Measurements from ENCODE around the gene CIAPIN1.

Gene CIAPIN1

GRCh38 chr16:57413301-57413730, 33.9 kb downstream of the CIAPIN1 start:
- H3K4me3 ChIP-seq (ENCODE audit: low read depth, low read length) = no peak overlapping the region
- DNase-seq (ENCODE audit: low read depth) = no peak
- TF ChIP-seq, protein P1, sequence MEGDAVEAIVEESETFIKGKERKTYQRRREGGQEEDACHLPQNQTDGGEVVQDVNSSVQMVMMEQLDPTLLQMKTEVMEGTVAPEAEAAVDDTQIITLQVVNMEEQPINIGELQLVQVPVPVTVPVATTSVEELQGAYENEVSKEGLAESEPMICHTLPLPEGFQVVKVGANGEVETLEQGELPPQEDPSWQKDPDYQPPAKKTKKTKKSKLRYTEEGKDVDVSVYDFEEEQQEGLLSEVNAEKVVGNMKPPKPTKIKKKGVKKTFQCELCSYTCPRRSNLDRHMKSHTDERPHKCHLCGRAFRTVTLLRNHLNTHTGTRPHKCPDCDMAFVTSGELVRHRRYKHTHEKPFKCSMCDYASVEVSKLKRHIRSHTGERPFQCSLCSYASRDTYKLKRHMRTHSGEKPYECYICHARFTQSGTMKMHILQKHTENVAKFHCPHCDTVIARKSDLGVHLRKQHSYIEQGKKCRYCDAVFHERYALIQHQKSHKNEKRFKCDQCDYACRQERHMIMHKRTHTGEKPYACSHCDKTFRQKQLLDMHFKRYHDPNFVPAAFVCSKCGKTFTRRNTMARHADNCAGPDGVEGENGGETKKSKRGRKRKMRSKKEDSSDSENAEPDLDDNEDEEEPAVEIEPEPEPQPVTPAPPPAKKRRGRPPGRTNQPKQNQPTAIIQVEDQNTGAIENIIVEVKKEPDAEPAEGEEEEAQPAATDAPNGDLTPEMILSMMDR (IDR thresholded peaks at IDR 0.05; ENCODE audit: control insufficient read depth, extremely low read depth, insufficient read depth) = no peak

- no peak overlapping the region for H3K4me3 ChIP-seq (ENCODE audit: low read depth, low read length)
- no peak for DNase-seq (ENCODE audit: low read depth)
- TF ChIP-seq, protein P1 (IDR thresholded peaks at IDR 0.05; ENCODE audit: control insufficient read depth, extremely low read depth, insufficient read depth) = no peak
Measured at GRCh38 chr16:57412584-57412983, 34.6 kb downstream of the CIAPIN1 start.

GRCh38 chr16:57411362-57411976, 35.7 kb downstream of the CIAPIN1 start:
- DNase-seq (ENCODE audit: low read depth) = no peak

GRCh38 chr16:57409870-57410587, 37.2 kb downstream of the CIAPIN1 start:
- no peak overlapping the region for H3K4me3 ChIP-seq (ENCODE audit: low read depth, low read length)
- TF ChIP-seq, protein P1 (IDR thresholded peaks at IDR 0.05; ENCODE audit: control insufficient read depth, extremely low read depth, insufficient read depth) = no peak
- no peak for DNase-seq (ENCODE audit: low read depth)

More at GRCh38 chr16:57411362-57411976, 35.7 kb downstream of the CIAPIN1 start:
- TF ChIP-seq, protein P1 (IDR thresholded peaks at IDR 0.05; ENCODE audit: control insufficient read depth, extremely low read depth, insufficient read depth) = no peak
- H3K4me3 ChIP-seq (ENCODE audit: low read depth, low read length) = no peak overlapping the region

- no peak overlapping the region for H3K4me3 ChIP-seq (ENCODE audit: low read depth, low read length)
- TF ChIP-seq, protein P1 (IDR thresholded peaks at IDR 0.05; ENCODE audit: control insufficient read depth, extremely low read depth, insufficient read depth) = no peak
- DNase-seq (ENCODE audit: low read depth) = no peak
Measured at GRCh38 chr16:57409065-57409464, 38.1 kb downstream of the CIAPIN1 start.

GRCh38 chr16:57407521-57408353, 39.4 kb downstream of the CIAPIN1 start:
- TF ChIP-seq, protein P1 (IDR thresholded peaks at IDR 0.05; ENCODE audit: control insufficient read depth, extremely low read depth, insufficient read depth) = no peak
- no peak for DNase-seq (ENCODE audit: low read depth)
- H3K4me3 ChIP-seq (ENCODE audit: low read depth, low read length) = no peak overlapping the region
